HG03439 (cell line): ENCODE results near the gene SELL.
"Not testable (repeated sequence)": the region's sequence is repeated elsewhere in the genome, so short reads cannot be mapped to it uniquely, and the experiment has no call there.

Experiments used
- ATAC-seq: cut with Tn5 transposase; IDR thresholded peaks from one replicate; pipeline ENCODE4 v1.9.1; 2021; ENCODE audit warnings: mild to moderate bottlenecking, moderate library complexity; ENCODE audit not compliant: unreplicated experiment

Gene SELL

GRCh38 chr1:169670244-169670643 is 41.2 kb downstream of the SELL start:
- not testable (repeated sequence) for ATAC-seq

- ATAC-seq = not testable (repeated sequence)
Measured at GRCh38 chr1:169667699-169668596, 43.5 kb downstream of the SELL start.

GRCh38 chr1:169667227-169667639 is 44.2 kb downstream of the SELL start:
- not testable (repeated sequence) for ATAC-seq

GRCh38 chr1:169662680-169663079 is 48.7 kb downstream of the SELL start:
- not testable (repeated sequence) for ATAC-seq

GRCh38 chr1:169661066-169661465 is 50.4 kb downstream of the SELL start:
- ATAC-seq = not testable (repeated sequence)

- not testable (repeated sequence) for ATAC-seq
Measured at GRCh38 chr1:169658777-169659176, 52.6 kb downstream of the SELL start.

GRCh38 chr1:169653873-169654272 is 57.5 kb downstream of the SELL start:
- no peak for ATAC-seq

- no peak for ATAC-seq
Measured at GRCh38 chr1:169651035-169651434, 60.4 kb downstream of the SELL start.

GRCh38 chr1:169650551-169650950 is 60.9 kb downstream of the SELL start:
- ATAC-seq = no peak

- no peak for ATAC-seq
Measured at GRCh38 chr1:169648709-169649108, 62.7 kb downstream of the SELL start.

GRCh38 chr1:169648187-169648586 is 63.2 kb downstream of the SELL start:
- ATAC-seq = no peak

- no peak for ATAC-seq
Measured at GRCh38 chr1:169647512-169647911, 63.9 kb downstream of the SELL start.

- ATAC-seq = no peak
Measured at GRCh38 chr1:169644297-169644696, 67.1 kb downstream of the SELL start.
